ENCODE data around the gene RINT1. TPM values are rescaled to one million over a fixed set of nuclear protein-coding genes. Genes with fewer than 3 reads are reported as not detected.
A peak's percentile ranks its signal among the peaks of the same experiment; 100 is the strongest.

RINT1 gene
- total RNA-seq, 1 experiment from 2014 or later = 26.6 TPM

- CTCF ChIA-PET = no interaction called here
- DNase-seq (ENCODE audit: low spot score) (no peak), ATAC-seq (no peak)
- Mint-ChIP-seq H3K4me1 (peaks cover under 1% of the 10 kb centered on the region; the same call in 1 of the 2 replicates), H3K4me3 (no peak overlapping the region), H3K27ac (no peak overlapping the region), H3K27me3 (ENCODE audit: low read depth) (no peaks in the 10 kb centered on the region), H3K36me3 (peaks cover 37% of the 10 kb centered on the region), H3K9me3 (no peaks in the 10 kb centered on the region)
- POLR2A ChIA-PET = no interaction called here
- TF ChIP-seq ATF6 (CRISPR knock-in tag; IDR thresholded peaks at IDR 0.05) (no peak), E2F5 (CRISPR knock-in tag; IDR thresholded peaks at IDR 0.05) (no peak), ZNF416 (CRISPR knock-in tag; IDR thresholded peaks at IDR 0.05) (no peak)
- TF ChIP-seq, protein P1, sequence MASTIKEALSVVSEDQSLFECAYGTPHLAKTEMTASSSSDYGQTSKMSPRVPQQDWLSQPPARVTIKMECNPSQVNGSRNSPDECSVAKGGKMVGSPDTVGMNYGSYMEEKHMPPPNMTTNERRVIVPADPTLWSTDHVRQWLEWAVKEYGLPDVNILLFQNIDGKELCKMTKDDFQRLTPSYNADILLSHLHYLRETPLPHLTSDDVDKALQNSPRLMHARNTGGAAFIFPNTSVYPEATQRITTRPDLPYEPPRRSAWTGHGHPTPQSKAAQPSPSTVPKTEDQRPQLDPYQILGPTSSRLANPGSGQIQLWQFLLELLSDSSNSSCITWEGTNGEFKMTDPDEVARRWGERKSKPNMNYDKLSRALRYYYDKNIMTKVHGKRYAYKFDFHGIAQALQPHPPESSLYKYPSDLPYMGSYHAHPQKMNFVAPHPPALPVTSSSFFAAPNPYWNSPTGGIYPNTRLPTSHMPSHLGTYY (CRISPR knock-in tag; IDR thresholded peaks at IDR 0.05) = no peak
Observed at GRCh38 chr7:105538339-105538738, 6.3 kb downstream of the RINT1 start.

DNA sequence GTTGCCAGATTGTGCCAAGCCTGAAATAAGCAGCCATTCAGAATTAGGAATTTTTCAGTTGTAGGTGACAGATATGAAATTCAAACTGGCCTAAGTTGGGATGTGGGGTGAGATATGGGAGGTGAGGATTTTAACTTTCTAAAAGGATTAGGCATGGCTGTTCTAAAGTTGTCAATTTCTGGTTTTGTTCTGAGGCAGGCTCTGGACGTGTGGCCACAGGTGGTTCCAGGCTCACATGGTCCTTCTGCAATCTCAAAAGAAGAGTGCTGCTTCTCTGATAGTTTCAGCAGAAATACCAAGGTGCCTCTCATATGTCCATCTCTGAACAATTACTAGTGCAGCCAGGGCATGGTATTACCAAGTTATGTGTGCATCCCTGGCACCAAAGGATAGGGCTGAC lies 27.9 kb downstream of the RINT1 start:
- Mint-ChIP-seq H3K27me3 (ENCODE audit: low read depth) (no peaks in the 10 kb centered on the region), H3K4me1 (no peaks in the 10 kb centered on the region), H3K36me3 (peaks cover 43% of the 10 kb centered on the region), H3K4me3 (no peak overlapping the region), H3K9me3 (no peaks in the 10 kb centered on the region), H3K27ac (0 out of 2 replicates have a peak overlapping the region, but pooled peaks have one; percentile 21)
- ATAC-seq = no peak
- DNase-seq (ENCODE audit: low spot score) = no peak
- POLR2A ChIA-PET = interaction anchor here (0.6 kb wide), 1 partner anchor 65 kb away, joined by 9 read pairs; no protein-coding TSS in a partner anchor
- TF ChIP-seq TEAD1 (CRISPR knock-in tag; IDR thresholded peaks at IDR 0.05) = no peak
- no peak for TF ChIP-seq SMAD4 (CRISPR knock-in tag; IDR thresholded peaks at IDR 0.05)
- no peak for TF ChIP-seq JUN (CRISPR knock-in tag; IDR thresholded peaks at IDR 0.05)
- TF ChIP-seq CREB1 (CRISPR knock-in tag; IDR thresholded peaks at IDR 0.05) = no peak
- no peak for TF ChIP-seq CBFB (CRISPR knock-in tag; IDR thresholded peaks at IDR 0.05; ENCODE audit: low read depth)
- TF ChIP-seq, protein P2, sequence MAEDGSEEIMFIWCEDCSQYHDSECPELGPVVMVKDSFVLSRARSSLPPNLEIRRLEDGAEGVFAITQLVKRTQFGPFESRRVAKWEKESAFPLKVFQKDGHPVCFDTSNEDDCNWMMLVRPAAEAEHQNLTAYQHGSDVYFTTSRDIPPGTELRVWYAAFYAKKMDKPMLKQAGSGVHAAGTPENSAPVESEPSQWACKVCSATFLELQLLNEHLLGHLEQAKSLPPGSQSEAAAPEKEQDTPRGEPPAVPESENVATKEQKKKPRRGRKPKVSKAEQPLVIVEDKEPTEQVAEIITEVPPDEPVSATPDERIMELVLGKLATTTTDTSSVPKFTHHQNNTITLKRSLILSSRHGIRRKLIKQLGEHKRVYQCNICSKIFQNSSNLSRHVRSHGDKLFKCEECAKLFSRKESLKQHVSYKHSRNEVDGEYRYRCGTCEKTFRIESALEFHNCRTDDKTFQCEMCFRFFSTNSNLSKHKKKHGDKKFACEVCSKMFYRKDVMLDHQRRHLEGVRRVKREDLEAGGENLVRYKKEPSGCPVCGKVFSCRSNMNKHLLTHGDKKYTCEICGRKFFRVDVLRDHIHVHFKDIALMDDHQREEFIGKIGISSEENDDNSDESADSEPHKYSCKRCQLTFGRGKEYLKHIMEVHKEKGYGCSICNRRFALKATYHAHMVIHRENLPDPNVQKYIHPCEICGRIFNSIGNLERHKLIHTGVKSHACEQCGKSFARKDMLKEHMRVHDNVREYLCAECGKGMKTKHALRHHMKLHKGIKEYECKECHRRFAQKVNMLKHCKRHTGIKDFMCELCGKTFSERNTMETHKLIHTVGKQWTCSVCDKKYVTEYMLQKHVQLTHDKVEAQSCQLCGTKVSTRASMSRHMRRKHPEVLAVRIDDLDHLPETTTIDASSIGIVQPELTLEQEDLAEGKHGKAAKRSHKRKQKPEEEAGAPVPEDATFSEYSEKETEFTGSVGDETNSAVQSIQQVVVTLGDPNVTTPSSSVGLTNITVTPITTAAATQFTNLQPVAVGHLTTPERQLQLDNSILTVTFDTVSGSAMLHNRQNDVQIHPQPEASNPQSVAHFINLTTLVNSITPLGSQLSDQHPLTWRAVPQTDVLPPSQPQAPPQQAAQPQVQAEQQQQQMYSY (CRISPR knock-in tag; IDR thresholded peaks at IDR 0.05) = no peak
- TF ChIP-seq ETV6 (CRISPR knock-in tag; IDR thresholded peaks at IDR 0.05) = no peak
- no peak for TF ChIP-seq ELF4 (CRISPR knock-in tag; IDR thresholded peaks at IDR 0.05; ENCODE audit: low read depth)
- CTCF ChIA-PET = no interaction called here

DNA sequence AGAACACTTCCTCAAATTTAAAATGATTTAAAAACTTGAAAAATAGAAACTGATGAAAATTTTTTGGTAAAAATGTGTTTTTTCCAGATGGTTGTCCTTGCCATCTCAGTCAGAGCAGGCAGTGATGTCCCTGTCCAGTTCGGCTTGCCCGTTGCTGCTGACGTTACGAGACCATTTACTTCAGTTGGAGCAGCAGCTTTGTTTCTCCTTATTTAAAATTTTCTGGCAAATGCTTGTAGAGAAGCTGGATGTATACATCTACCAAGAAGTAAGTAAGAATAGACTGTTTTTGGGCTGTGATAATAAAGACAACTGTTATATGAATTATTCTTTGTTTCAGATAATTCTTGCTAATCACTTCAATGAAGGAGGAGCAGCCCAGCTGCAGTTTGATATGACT lies 33.2 kb downstream of the RINT1 start:
- no peaks in the 10 kb centered on the region for H3K9me3 Mint-ChIP-seq
- H3K4me1 Mint-ChIP-seq = no peaks in the 10 kb centered on the region
- ATAC-seq = no peak
- no peak overlapping the region for H3K4me3 Mint-ChIP-seq
- CTCF ChIA-PET = interaction anchor here (1.7 kb wide), 1 partner anchor 34 kb away, joined by 5 read pairs; no protein-coding TSS in a partner anchor
- no peak for DNase-seq (ENCODE audit: low spot score)
- H3K27me3 Mint-ChIP-seq (ENCODE audit: low read depth) = no peaks in the 10 kb centered on the region
- no peak overlapping the region for H3K27ac Mint-ChIP-seq
- POLR2A ChIA-PET = interaction anchor here (0.6 kb wide), 1 partner anchor 25 kb away, joined by 3 read pairs; no protein-coding TSS in a partner anchor
- peaks cover 41% of the 10 kb centered on the region for H3K36me3 Mint-ChIP-seq
- no peak for TF ChIP-seq TCF7 (CRISPR knock-in tag; IDR thresholded peaks at IDR 0.05; ENCODE audit: low read depth)
- no peak for TF ChIP-seq ZNF512 (CRISPR knock-in tag; IDR thresholded peaks at IDR 0.05; ENCODE audit: borderline replicate concordance)
- TF ChIP-seq ZSCAN18 (CRISPR knock-in tag; IDR thresholded peaks at IDR 0.05) = no peak
- TF ChIP-seq SMAD4 (CRISPR knock-in tag; IDR thresholded peaks at IDR 0.05) = no peak
- TF ChIP-seq, protein P3, sequence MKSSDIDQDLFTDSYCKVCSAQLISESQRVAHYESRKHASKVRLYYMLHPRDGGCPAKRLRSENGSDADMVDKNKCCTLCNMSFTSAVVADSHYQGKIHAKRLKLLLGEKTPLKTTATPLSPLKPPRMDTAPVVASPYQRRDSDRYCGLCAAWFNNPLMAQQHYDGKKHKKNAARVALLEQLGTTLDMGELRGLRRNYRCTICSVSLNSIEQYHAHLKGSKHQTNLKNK (CRISPR knock-in tag; IDR thresholded peaks at IDR 0.05) = no peak
- no peak for TF ChIP-seq IRF2 (CRISPR knock-in tag; IDR thresholded peaks at IDR 0.05; ENCODE audit: borderline replicate concordance, low read depth)
- no peak for TF ChIP-seq NFYB (CRISPR knock-in tag; conservative IDR thresholded peaks at IDR 0.05; ENCODE audit: low read depth)
- no peak for TF ChIP-seq SOX15 (CRISPR knock-in tag; IDR thresholded peaks at IDR 0.05)
- TF ChIP-seq EMX1 (CRISPR knock-in tag; IDR thresholded peaks at IDR 0.05) = no peak

All from WTC11 (cell line).